GM18868 (cell line): ENCODE results near the gene SAYSD1.

Source experiments
- ATAC-seq: cut with Tn5 transposase; IDR thresholded peaks from one replicate; pipeline ENCODE4 v1.9.1; 2021; ENCODE audit warnings: mild to moderate bottlenecking, moderate library complexity; ENCODE audit not compliant: unreplicated experiment

The SAYSD1 gene

GRCh38 chr6:39108041-39108839 lies 6.7 kb downstream of the SAYSD1 start:
- ATAC-seq, result no peak

- ATAC-seq, result no peak
Observed at GRCh38 chr6:39107641-39108040, 7.3 kb downstream of the SAYSD1 start.

- ATAC-seq, result no peak
Observed at GRCh38 chr6:39107034-39107433, 8.0 kb downstream of the SAYSD1 start.

GRCh38 chr6:39104528-39104927 lies 10.5 kb downstream of the SAYSD1 start:
- ATAC-seq, result no peak

- peak; percentile 96 for ATAC-seq
Observed at GRCh38 chr6:39102821-39103136, 12.2 kb downstream of the SAYSD1 start.

GRCh38 chr6:39102071-39102820 lies 12.7 kb downstream of the SAYSD1 start:
- no peak for ATAC-seq

- no peak for ATAC-seq
Observed at GRCh38 chr6:39100358-39100757, 14.6 kb downstream of the SAYSD1 start.

GRCh38 chr6:39095578-39095977 lies 19.4 kb downstream of the SAYSD1 start:
- ATAC-seq, result no peak

- ATAC-seq, result no peak
Observed at GRCh38 chr6:39093149-39093708, 21.8 kb downstream of the SAYSD1 start.

- no peak for ATAC-seq
Observed at GRCh38 chr6:39092124-39092523, 22.9 kb downstream of the SAYSD1 start.

GRCh38 chr6:39091220-39091619 lies 23.8 kb downstream of the SAYSD1 start:
- ATAC-seq, result no peak

GRCh38 chr6:39090036-39090435 lies 24.9 kb downstream of the SAYSD1 start:
- no peak for ATAC-seq

GRCh38 chr6:39088331-39088730 lies 26.7 kb downstream of the SAYSD1 start:
- no peak for ATAC-seq

- no peak for ATAC-seq
Observed at GRCh38 chr6:39087197-39087596, 27.8 kb downstream of the SAYSD1 start.

GRCh38 chr6:39086711-39087110 lies 28.3 kb downstream of the SAYSD1 start:
- no peak for ATAC-seq

- ATAC-seq, result peak; percentile 93
Observed at GRCh38 chr6:39086294-39086693, 28.7 kb downstream of the SAYSD1 start.

- ATAC-seq, result no peak
Observed at GRCh38 chr6:39085129-39085797, 29.7 kb downstream of the SAYSD1 start.

GRCh38 chr6:39084506-39084905 lies 30.5 kb downstream of the SAYSD1 start:
- ATAC-seq, result no peak

GRCh38 chr6:39083231-39083634 lies 31.8 kb downstream of the SAYSD1 start:
- ATAC-seq, result no peak

- no peak for ATAC-seq
Observed at GRCh38 chr6:39082310-39082709, 32.7 kb downstream of the SAYSD1 start.

- no peak for ATAC-seq
Observed at GRCh38 chr6:39080246-39080875, 34.6 kb downstream of the SAYSD1 start.
